BLaER1 treated with 17β-estradiol and CSF1 and Interleukin-3, amounts not matched to agents 10 nM and 100 nM (cell line): ENCODE measurements around the gene PTPRN2.
"Not testable (repeated sequence)": the region's sequence is repeated elsewhere in the genome, so short reads cannot be mapped to it uniquely, and the experiment has no call there.

Experiments
- H3K27ac ChIP-seq, 11 experiments: shearing (Covaris generic); formaldehyde crosslinking; 2 replicates each; pipeline ENCODE4 v1.8.1; 2022
- H3K27me3 ChIP-seq, 11 experiments: shearing (Covaris generic); formaldehyde crosslinking; 2 replicates each; pipeline ENCODE4 v1.8.1; 2022
- H3K36me3 ChIP-seq, 11 experiments: shearing (Covaris generic); formaldehyde crosslinking; 2 replicates each; pipeline ENCODE4 v1.8.1; 2022
- H3K4me1 ChIP-seq, 10 experiments: shearing (Covaris generic); formaldehyde crosslinking; 2 replicates each; pipeline ENCODE4 v1.8.1; 2022
- H3K4me2 ChIP-seq, 11 experiments: shearing (Covaris generic); formaldehyde crosslinking; 2 replicates each; pipeline ENCODE4 v1.8.1; 2022
- H3K4me3 ChIP-seq, 10 experiments: shearing (Covaris generic); formaldehyde crosslinking; 2 replicates each; pipeline ENCODE4 v1.8.1; 2022
- H3K9ac ChIP-seq, 11 experiments: shearing (Covaris generic); formaldehyde crosslinking; 2 replicates each; pipeline ENCODE4 v1.8.1; 2022
- H3K9me3 ChIP-seq, 11 experiments: shearing (Covaris generic); formaldehyde crosslinking; replicated peaks in 1 of 11; 2 replicates each; pipeline ENCODE4 v1.8.1; 2022
- H4K20me1 ChIP-seq, 11 experiments: shearing (Covaris generic); formaldehyde crosslinking; 2 replicates each; pipeline ENCODE4 v1.8.1; 2022
- Cebpa-rat ChIP-seq, 11 experiments: shearing (Covaris generic); IDR thresholded peaks; 2 replicates each; pipeline ENCODE4 v1.8.1; 2022

The PTPRN2 gene

DNA sequence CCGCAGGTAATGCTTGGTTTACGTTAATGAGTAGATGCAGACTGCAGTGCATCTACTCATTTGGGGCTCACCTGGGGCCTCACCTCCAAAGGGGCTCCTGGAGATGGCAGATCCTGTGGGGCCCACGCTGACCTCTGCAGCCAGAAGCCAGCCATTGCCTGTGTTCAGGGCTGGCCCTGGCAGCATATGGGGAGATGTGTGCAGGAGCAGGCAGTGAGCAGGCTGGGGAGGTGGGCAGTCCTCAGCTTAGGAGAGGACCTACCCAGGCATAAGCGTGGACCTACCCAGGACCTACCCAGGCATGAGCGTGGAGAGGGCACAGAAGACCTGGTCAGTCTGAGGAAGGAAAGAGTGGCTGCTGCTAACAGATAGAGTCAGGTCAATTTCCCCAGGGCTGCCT, 178.5 kb downstream of the PTPRN2 start:
- Histone ChIP-seq H3K4me3 (no peak overlapping the region), H3K27me3 (no peaks in the 10 kb centered on the region), H3K4me2 (no peak overlapping the region), H3K36me3 (no peaks in the 10 kb centered on the region), H3K9ac (no peak overlapping the region; a peak in 2 of 22 replicates), H3K27ac (no peak overlapping the region), H3K9me3 (no peaks in the 10 kb centered on the region), H3K4me1 (peaks cover 0 to 7% (median 5%) of the 10 kb centered on the region in 10 experiments; a peak in 8 of 20 replicates), H4K20me1 (no peaks in the 10 kb centered on the region; a peak in 1 of 22 replicates)
- no peak for TF ChIP-seq Cebpa-rat (IDR thresholded peaks at IDR 0.05)

DNA sequence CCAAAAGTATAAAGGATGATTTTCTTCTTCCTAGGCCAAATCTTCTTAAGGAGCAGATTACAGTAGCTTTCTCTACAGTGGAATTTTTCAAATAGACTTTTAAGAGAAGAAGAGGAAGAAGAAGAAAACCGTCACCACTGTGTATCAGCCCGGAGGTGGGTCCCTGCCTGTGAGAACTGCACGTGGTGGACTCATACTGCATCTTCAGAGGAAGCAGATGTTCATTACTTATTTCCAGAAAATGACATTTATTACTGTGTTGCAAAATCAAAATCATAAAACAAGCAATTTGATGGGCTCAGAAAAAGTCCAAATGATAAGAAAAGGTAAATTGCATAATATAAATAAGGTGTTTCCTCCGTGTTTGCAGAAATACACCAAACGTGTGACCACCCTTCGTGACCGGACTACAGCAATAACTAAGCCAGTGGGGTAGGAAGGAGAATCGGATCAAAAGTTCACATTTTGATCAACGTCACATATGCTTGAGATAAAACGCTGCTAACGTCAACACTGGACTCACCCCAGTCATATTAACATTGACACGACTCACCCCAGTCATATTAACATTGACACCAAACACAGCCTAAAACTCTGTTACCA, 179.2 kb downstream of the PTPRN2 start:
- no peak for TF ChIP-seq Cebpa-rat (IDR thresholded peaks at IDR 0.05)
- Histone ChIP-seq H3K4me3 (no peak overlapping the region), H3K27me3 (no peaks in the 10 kb centered on the region), H4K20me1 (no peaks in the 10 kb centered on the region; a peak in 1 of 22 replicates), H3K27ac (no peak overlapping the region), H3K4me2 (no peak overlapping the region; a peak in 2 of 22 replicates), H3K36me3 (no peaks in the 10 kb centered on the region), H3K9ac (no peak overlapping the region), H3K9me3 (no peaks in the 10 kb centered on the region), H3K4me1 (peaks cover 0 to 12% (median 5%) of the 10 kb centered on the region in 10 experiments; a peak in 11 of 20 replicates)

DNA sequence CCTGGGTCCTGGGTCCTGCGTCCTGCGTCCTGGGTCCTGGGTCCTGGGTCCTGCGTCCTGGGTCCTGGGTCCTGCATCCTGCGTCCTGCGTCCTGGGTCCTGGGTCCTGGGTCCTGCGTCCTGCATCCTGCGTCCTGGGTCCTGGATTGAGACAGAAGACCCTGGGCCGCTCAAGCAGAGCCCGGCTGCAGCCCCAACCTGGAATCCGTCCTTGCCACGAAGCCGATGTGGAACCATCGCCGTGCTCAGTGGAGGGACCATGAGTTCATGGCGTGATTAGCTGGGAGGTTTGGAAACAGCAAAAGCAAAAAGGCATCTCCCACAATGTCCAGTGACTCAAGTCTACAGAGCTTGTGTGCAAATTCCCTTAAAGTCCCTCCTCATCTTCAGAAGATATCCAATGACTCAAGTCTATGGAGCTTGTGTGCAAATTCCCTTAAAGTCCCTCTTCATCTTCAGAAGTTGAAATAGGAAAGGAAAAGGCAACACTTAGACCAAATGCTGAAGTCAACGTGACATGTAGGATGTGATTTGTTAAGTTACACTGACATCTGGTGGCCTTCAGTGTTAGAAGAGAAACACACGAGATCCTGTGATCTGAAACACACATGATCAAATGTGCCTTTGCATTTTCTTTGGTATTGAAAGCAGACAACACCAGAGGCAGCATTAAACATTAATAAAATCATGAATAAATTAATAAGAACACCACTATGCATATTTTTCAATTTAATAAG, 179.9 kb downstream of the PTPRN2 start:
- H4K20me1 ChIP-seq = no peaks in the 10 kb centered on the region; a peak in 2 of 22 replicates

DNA sequence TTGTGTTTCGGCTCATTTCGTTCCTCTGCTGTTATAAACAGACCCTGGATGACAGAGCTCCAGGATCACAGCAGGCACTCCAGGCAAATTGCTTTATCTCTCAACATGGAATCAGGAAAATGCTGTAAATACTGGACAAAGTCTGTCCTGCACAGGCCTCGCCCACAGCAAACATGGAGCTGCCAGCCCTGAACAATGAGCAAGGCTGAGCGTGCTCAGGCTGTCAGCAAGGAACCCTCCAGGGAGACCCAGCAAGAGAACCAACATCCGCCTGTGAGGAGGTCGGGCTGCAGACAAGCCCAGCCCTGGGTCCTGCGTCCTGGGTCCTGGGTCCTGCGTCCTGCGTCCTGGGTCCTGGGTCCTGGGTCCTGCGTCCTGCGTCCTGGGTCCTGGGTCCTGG, 180.8 kb downstream of the PTPRN2 start:
- Histone ChIP-seq H3K4me3 (no peak overlapping the region), H3K27me3 (no peaks in the 10 kb centered on the region), H3K9me3 (no peaks in the 10 kb centered on the region), H3K36me3 (no peaks in the 10 kb centered on the region), H3K4me2 (no peak overlapping the region), H3K27ac (no peak overlapping the region), H3K9ac (no peak overlapping the region), H3K4me1 (peaks cover 0 to 26% (median 6%) of the 10 kb centered on the region in 10 experiments; a peak in 11 of 20 replicates), H4K20me1 (no peaks in the 10 kb centered on the region; a peak in 2 of 22 replicates)
- no peak for TF ChIP-seq Cebpa-rat (IDR thresholded peaks at IDR 0.05)

More for the DNA sequence above, 179.9 kb downstream of the PTPRN2 start:
- H3K36me3 ChIP-seq = no peaks in the 10 kb centered on the region
- H3K9ac ChIP-seq = no peak overlapping the region
- H3K4me3 ChIP-seq = no peak overlapping the region
- no peak overlapping the region for H3K27ac ChIP-seq
- no peaks in the 10 kb centered on the region for H3K27me3 ChIP-seq
- H3K4me1 ChIP-seq = peaks cover 0 to 18% (median 5%) of the 10 kb centered on the region in 10 experiments; a peak in 11 of 20 replicates
- no peak for TF ChIP-seq Cebpa-rat (IDR thresholded peaks at IDR 0.05)
- H3K9me3 ChIP-seq = no peaks in the 10 kb centered on the region
- H3K4me2 ChIP-seq = no peak overlapping the region; a peak in 1 of 22 replicates

DNA sequence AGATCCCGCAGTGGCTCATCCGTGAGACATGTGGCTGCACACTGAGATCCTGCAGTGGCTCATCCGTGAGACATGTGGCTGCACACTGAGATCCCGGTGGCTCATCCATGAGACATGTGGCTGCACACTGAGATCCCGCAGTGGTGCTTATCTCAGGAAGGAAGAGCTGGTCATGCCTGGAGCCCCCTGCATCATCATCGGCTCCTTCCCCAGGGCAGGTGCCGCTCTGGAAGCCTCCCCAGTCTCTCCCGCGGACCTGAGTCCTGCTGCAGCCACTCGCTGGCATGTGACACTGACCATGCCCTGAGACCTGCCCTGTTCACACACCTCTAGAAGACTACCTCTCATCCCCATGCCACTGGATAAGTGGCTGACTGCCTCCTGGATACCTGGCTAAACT, 181.3 kb downstream of the PTPRN2 start:
- peaks cover 0 to 31% (median 10%) of the 10 kb centered on the region in 10 experiments; a peak in 13 of 20 replicates for H3K4me1 ChIP-seq
- H3K36me3 ChIP-seq = no peaks in the 10 kb centered on the region
- H3K27ac ChIP-seq = no peak overlapping the region
- TF ChIP-seq Cebpa-rat (IDR thresholded peaks at IDR 0.05) = no peak
- no peak overlapping the region for H3K4me2 ChIP-seq
- no peak overlapping the region for H3K9ac ChIP-seq
- no peak overlapping the region for H3K4me3 ChIP-seq
- no peaks in the 10 kb centered on the region; a peak in 2 of 22 replicates for H4K20me1 ChIP-seq
- no peaks in the 10 kb centered on the region for H3K9me3 ChIP-seq
- H3K27me3 ChIP-seq = no peaks in the 10 kb centered on the region

- not testable (repeated sequence) for H3K9me3 ChIP-seq, H3K36me3 ChIP-seq, H4K20me1 ChIP-seq, H3K4me2 ChIP-seq, H3K9ac ChIP-seq, H3K4me3 ChIP-seq, H3K27ac ChIP-seq, H3K27me3 ChIP-seq
- peaks cover 0 to 37% (median 16%) of the 10 kb centered on the region in 10 experiments; a peak in 13 of 20 replicates for H3K4me1 ChIP-seq
Measured at GRCh38 chr7:158405771-158406170, 181.9 kb downstream of the PTPRN2 start.

- Histone ChIP-seq H3K27me3 (no peaks in the 10 kb centered on the region), H3K36me3 (no peaks in the 10 kb centered on the region), H3K4me3 (no peak overlapping the region), H3K9me3 (no peaks in the 10 kb centered on the region), H3K9ac (no peak overlapping the region), H3K27ac (no peak overlapping the region), H3K4me1 (peaks cover 0 to 41% (median 16%) of the 10 kb centered on the region in 10 experiments; a peak in 13 of 20 replicates), H4K20me1 (no peaks in the 10 kb centered on the region; a peak in 2 of 22 replicates), H3K4me2 (no peak overlapping the region)
- no peak for TF ChIP-seq Cebpa-rat (IDR thresholded peaks at IDR 0.05)
Measured at GRCh38 chr7:158405324-158405723, 182.3 kb downstream of the PTPRN2 start.

GRCh38 chr7:158404031-158404761, 183.4 kb downstream of the PTPRN2 start:
- Histone ChIP-seq H3K36me3 (no peaks in the 10 kb centered on the region), H3K27me3 (no peaks in the 10 kb centered on the region), H3K4me2 (peak overlapping the region in 3 of 11 experiments; percentile 13 to 44 (median 40); a peak in 5 of 22 replicates), H3K9ac (no peak overlapping the region), H3K27ac (no peak overlapping the region), H3K9me3 (peaks cover 0 to 6% (median 1%) of the 10 kb centered on the region in 11 experiments; a peak in 10 of 22 replicates), H3K4me1 (peaks cover 0 to 44% (median 16%) of the 10 kb centered on the region in 10 experiments; a peak in 13 of 20 replicates), H3K4me3 (no peak overlapping the region), H4K20me1 (no peaks in the 10 kb centered on the region; a peak in 2 of 22 replicates)
- TF ChIP-seq Cebpa-rat (IDR thresholded peaks at IDR 0.05) = no peak
